ENCODE measurements around the gene KCNIP3. TPM values are rescaled to one million over a fixed set of nuclear protein-coding genes. Genes with fewer than 3 reads are reported as not detected.
A peak's percentile ranks its signal among the peaks of the same experiment; 100 is the strongest.

The KCNIP3 gene
- total RNA-seq, 1 donor from 2014 or later = 6.0 TPM

DNA sequence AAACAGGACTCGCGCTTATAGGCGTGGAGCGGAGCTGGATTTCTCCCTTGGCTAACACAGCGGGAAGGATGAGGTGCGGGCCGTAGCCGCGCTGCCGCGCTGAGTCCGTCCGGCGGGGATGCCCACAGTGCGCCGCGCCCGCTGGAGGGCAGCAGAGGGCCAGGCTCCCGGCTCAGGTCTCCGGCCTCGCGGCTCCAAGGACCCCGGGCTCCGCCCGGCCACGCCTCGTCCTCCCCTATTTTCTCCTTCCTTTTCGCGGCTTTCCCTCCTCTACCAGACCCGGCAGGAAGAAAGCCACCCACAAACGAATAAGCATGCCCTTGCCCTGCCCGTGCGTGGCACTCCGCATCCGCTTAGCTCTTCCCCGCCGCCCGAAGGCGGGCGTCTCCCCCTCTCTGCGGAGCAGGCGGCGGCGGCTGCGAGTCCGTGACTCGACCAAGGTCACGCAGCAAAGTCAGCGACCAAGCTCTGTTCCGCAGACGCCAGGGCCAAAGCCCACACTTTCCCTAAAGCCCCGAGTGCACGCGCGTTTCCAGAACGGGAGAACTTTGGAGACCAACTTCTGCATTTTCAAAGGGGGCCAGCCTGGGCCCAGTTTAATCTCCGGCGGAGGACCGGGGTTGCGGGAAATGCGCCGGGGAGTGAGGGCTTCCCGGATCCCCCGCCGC lies 48.5 kb downstream of the KCNIP3 start:
- Mint-ChIP-seq H3K4me3 (ENCODE audit: unreplicated experiment) (peak overlapping the region; percentile 81), H3K27me3 (ENCODE audit: low read depth) (peaks cover 24% of the 10 kb centered on the region), H3K9me3 (ENCODE audit: low read depth) (no peaks in the 10 kb centered on the region), H3K36me3 (ENCODE audit: low read depth) (peaks cover 1% of the 10 kb centered on the region), H3K27ac (ENCODE audit: unreplicated experiment) (peak overlapping the region; percentile 74), H3K4me1 (ENCODE audit: low read depth) (no peaks in the 10 kb centered on the region)
- TF ChIP-seq, protein P1, sequence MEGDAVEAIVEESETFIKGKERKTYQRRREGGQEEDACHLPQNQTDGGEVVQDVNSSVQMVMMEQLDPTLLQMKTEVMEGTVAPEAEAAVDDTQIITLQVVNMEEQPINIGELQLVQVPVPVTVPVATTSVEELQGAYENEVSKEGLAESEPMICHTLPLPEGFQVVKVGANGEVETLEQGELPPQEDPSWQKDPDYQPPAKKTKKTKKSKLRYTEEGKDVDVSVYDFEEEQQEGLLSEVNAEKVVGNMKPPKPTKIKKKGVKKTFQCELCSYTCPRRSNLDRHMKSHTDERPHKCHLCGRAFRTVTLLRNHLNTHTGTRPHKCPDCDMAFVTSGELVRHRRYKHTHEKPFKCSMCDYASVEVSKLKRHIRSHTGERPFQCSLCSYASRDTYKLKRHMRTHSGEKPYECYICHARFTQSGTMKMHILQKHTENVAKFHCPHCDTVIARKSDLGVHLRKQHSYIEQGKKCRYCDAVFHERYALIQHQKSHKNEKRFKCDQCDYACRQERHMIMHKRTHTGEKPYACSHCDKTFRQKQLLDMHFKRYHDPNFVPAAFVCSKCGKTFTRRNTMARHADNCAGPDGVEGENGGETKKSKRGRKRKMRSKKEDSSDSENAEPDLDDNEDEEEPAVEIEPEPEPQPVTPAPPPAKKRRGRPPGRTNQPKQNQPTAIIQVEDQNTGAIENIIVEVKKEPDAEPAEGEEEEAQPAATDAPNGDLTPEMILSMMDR (IDR thresholded peaks at IDR 0.05) = peak; percentile 94
- no peak for DNase-seq (ENCODE audit: low spot score)

GRCh38 chr2:95346231-95346737 lies 49.1 kb downstream of the KCNIP3 start:
- Mint-ChIP-seq H3K4me1 (ENCODE audit: low read depth) (no peaks in the 10 kb centered on the region), H3K4me3 (ENCODE audit: unreplicated experiment) (no peak overlapping the region), H3K27me3 (ENCODE audit: low read depth) (peaks cover 19% of the 10 kb centered on the region), H3K27ac (ENCODE audit: unreplicated experiment) (no peak overlapping the region), H3K9me3 (ENCODE audit: low read depth) (no peaks in the 10 kb centered on the region), H3K36me3 (ENCODE audit: low read depth) (peaks cover 1% of the 10 kb centered on the region)
- no peak for DNase-seq (ENCODE audit: low spot score)
- TF ChIP-seq, protein P1 (IDR thresholded peaks at IDR 0.05) = no peak

- H3K36me3 Mint-ChIP-seq (ENCODE audit: low read depth) = peaks cover 1% of the 10 kb centered on the region
- TF ChIP-seq, protein P1 (IDR thresholded peaks at IDR 0.05) = peak; percentile 33
- H3K4me1 Mint-ChIP-seq (ENCODE audit: low read depth) = no peaks in the 10 kb centered on the region
- peak overlapping the region; percentile 53 for H3K4me3 Mint-ChIP-seq (ENCODE audit: unreplicated experiment)
- H3K9me3 Mint-ChIP-seq (ENCODE audit: low read depth) = no peaks in the 10 kb centered on the region
- peaks cover 13% of the 10 kb centered on the region for H3K27me3 Mint-ChIP-seq (ENCODE audit: low read depth)
- H3K27ac Mint-ChIP-seq (ENCODE audit: unreplicated experiment) = no peak overlapping the region
- no peak for DNase-seq (ENCODE audit: low spot score)
Measured at GRCh38 chr2:95346738-95347671, 49.9 kb downstream of the KCNIP3 start.

DNA sequence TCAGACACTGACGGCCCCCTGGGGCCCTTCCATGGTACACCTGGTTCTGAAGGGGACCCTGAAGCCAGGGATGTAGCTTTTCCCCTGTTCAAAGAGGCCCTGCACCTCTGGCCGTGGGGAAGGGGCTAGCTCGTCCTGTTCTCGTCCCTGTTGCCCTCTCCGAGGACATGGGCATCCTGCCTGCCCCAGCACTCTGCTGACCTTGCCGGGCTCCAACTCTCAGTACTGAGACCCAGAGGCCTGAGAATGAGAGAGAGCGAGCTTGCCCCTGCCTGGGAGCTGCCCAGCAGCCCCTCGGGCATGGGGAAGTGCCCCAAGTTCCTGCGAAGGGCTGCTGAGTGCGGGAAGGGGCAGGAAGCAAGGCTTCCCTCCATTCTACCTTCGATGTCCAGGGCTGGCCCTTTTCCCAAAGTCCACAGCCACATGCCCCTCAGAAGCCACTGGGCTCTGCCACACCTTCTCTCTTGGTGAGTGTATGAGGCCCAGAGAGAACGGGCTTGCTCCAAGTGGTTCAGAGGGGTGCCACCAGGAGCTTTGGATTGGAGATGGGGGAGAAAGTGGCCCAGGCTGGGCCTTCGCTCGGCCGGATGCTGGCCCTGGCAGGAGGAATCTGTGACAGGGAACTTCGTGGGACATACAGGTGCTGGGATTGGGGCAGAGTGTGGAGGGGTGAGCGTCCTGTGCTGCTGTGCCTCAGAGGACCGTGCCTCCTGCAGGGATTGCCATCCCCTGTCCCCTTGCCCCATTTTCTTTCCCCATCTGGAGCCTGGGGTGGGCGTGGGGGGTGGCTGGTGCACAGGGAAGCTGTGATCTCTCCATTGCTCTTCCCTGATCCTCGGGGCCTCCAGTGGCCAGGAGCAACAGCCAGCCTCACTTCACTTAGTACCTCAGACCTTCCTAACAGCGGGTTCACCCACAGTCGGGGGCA lies 50.8 kb downstream of the KCNIP3 start:
- no peak for DNase-seq (ENCODE audit: low spot score)
- peaks cover 6% of the 10 kb centered on the region for H3K27me3 Mint-ChIP-seq (ENCODE audit: low read depth)

More for the DNA sequence above, 50.8 kb downstream of the KCNIP3 start:
- H3K27ac Mint-ChIP-seq (ENCODE audit: unreplicated experiment) = no peak overlapping the region
- no peaks in the 10 kb centered on the region for H3K36me3 Mint-ChIP-seq (ENCODE audit: low read depth)
- H3K9me3 Mint-ChIP-seq (ENCODE audit: low read depth) = no peaks in the 10 kb centered on the region
- TF ChIP-seq, protein P1 (IDR thresholded peaks at IDR 0.05) = no peak
- H3K4me1 Mint-ChIP-seq (ENCODE audit: low read depth) = no peaks in the 10 kb centered on the region
- no peak overlapping the region for H3K4me3 Mint-ChIP-seq (ENCODE audit: unreplicated experiment)

All from chondrocyte (in vitro differentiated cells).